Coronary artery (tissue), 2 donors: Measurements from ENCODE around the gene CBLB.
A peak's percentile ranks its signal among the peaks of the same experiment; 100 is the strongest.

Source experiments
- DNase-seq: peaks from one replicate; pipeline ENCODE4 v3.0.0-alpha.2; 2017; ENCODE audit warnings: low spot score
- H3K27ac ChIP-seq, 2 donors: fragments of 200-600 bp; sonication (generic); one replicate each; pipeline ENCODE4 v1.5.1; 2016 to 2019
- H3K4me3 ChIP-seq: fragments of 200-600 bp; sonication (generic); 2 replicates; pipeline ENCODE4 v1.5.1; 2016; ENCODE audit warnings: mild to moderate bottlenecking, moderate library complexity
- CTCF ChIP-seq: fragments of 200-600 bp; sonication (generic); IDR thresholded peaks from one replicate; pipeline ENCODE4 v1.5.1; 2019; ENCODE audit warnings: antibody characterized with exemption

CBLB gene

GRCh38 chr3:105876780-105877327, 8.0 kb upstream of the CBLB start:
- TF ChIP-seq CTCF = no peak
- Histone ChIP-seq H3K27ac (no peak overlapping the region), H3K4me3 (no peak overlapping the region)
- no peak for DNase-seq

DNA sequence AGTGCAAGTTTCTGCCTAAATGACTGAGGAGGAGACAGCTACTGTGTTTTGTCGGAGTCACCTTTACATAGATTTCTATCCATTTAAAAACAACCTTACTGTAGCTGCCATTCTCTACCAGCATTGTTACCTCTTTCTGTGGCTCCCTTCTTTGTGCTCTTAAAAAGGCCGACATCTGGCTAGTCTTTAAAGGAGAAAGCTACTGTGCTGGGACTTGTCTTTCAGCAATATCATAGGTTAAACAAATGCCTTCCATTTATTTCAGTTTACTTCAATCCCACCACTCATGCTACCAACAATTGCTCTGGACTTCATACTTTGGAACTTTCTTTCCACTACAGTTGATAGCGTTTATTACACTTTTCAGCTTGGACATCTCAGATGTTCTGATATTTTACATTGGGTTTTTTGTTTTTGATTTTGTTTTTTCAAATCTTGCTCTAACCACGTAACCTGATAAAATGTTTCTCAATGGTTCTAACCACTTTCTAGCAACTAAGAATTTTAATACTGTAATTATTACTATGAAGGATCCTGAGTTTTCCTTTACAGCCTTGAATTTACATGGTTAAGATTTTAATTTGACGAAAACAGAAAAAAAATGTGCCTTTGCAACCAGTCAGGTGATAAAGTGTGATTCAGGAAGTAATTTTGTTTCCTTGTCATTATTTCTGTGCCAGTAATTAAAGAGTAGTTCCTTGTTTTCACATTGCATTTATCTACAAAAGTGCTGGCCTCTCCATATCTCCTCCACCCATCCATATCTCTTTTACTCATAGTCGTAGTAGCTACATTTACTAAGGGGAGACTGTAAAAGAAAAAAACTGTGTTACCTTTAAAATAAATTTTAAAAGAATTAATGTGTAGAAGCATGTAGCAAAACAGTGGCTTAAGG, 1.3 kb upstream of the CBLB start:
- DNase-seq = no peak

GRCh38 chr3:105869531-105869833, 670 bp upstream of the CBLB start:
- no peak for DNase-seq
- TF ChIP-seq CTCF = no peak
- H3K4me3 ChIP-seq = peak overlapping the region; percentile 91
- H3K27ac ChIP-seq = peak overlapping the region; percentile 98 to 99

More for the DNA sequence above, 1.3 kb upstream of the CBLB start:
- H3K27ac ChIP-seq = peak overlapping the region; percentile 98 to 99
- no peak for TF ChIP-seq CTCF
- peak overlapping the region; percentile 91 for H3K4me3 ChIP-seq

- peak overlapping the region; percentile 98 to 99 for H3K27ac ChIP-seq
- peak; percentile 85 for DNase-seq
- peak overlapping the region; percentile 91 for H3K4me3 ChIP-seq
- no peak for TF ChIP-seq CTCF
These were observed 426 bp downstream of the CBLB start for GRCh38 chr3:105868431-105868741.

DNA sequence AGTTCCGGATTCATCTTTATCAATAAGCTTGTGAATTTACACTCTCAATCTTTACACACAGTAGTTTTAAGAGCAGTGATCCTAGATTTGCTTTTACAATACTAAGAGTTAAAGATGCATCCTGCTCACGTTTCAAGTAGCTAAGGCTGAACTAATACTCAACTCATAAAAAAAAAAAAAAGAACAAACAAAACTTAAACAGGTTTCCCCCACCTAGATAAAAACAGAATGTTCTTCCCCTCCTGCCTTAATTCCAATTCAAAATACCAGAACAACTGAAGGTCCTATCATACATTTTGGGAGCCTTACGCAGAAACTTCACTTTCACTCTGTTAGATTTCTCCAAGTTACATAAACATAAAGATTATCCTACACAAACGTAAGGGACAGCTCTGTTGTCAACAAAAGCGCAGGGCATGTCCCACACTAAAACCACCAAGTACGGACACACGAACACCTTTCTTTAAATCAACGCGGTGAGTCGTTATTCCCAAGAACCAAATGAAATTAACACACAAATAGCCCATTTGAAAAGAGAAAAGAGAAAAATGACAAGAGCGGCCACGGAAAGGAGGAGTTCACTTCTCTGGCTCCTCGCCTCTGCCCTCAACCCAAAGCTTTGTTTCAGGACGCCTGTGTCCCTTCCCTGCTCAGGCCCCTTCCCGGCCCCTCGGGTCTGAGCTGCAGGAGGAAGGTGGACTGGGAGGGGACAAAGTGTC, 941 bp downstream of the CBLB start:
- Histone ChIP-seq H3K4me3 (peak overlapping the region; percentile 91), H3K27ac (peak overlapping the region; percentile 98 to 99)
- no peak for DNase-seq
- no peak for TF ChIP-seq CTCF

GRCh38 chr3:105866656-105867653, 1.9 kb downstream of the CBLB start:
- H3K4me3 ChIP-seq = peak overlapping the region; percentile 91
- DNase-seq = no peak
- TF ChIP-seq CTCF = no peak
- H3K27ac ChIP-seq = peak overlapping the region; percentile 62 to 98
